ENCODE measurements around the gene LCE2D.
A peak's percentile ranks its signal among the peaks of the same experiment; 100 is the strongest.

Gene LCE2D

GRCh38 chr1:152640351-152640750 lies 22.8 kb upstream of the LCE2D start:
- DNase-seq (ENCODE audit: low spot score) = no peak
- no peak for TF ChIP-seq CTCF (IDR thresholded peaks at IDR 0.05; ENCODE audit: extremely low read depth, missing control alignments)

DNA sequence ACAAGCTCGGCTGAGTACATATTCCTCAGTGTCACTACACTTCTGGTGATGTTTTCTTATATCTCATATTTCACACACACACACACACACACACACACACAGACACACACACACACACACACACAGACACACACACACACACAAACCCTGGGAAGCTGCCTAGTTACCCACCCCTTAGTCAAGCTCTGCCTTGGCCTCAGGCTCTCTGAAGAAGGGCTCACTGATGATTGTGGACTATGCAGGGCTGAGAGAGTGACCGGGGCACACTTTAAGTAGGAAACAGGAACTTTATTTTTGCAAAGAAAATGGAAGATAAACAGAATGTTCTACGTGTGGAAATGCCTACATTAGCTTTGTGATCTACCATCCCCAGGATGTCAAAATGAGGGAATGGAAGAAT lies 19.2 kb upstream of the LCE2D start:
- no peak for TF ChIP-seq CTCF (IDR thresholded peaks at IDR 0.05; ENCODE audit: extremely low read depth, missing control alignments)
- no peak for DNase-seq (ENCODE audit: low spot score)

- no peak for DNase-seq (ENCODE audit: low spot score)
- no peak for TF ChIP-seq CTCF (IDR thresholded peaks at IDR 0.05; ENCODE audit: extremely low read depth, missing control alignments)
These were observed 18.0 kb upstream of the LCE2D start for GRCh38 chr1:152645146-152645545.

DNA sequence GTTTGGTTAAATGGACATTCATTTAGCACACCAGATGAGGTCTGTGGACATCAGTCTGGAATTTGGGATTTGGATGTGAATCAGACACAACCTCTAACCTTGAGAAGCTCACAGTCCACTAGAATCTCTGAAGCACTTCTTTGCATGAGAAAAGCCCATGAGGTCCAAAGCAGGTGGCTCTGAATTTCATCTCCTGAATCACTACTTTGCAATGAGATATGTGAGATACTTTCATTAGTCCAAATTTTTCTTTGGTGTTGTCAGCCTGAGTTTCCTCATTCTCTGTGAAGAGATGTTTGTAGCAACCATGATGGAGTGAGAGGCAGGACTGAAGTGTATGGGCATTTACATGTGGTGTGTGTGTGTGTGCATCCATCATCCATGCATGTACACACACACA lies 16.5 kb upstream of the LCE2D start:
- TF ChIP-seq CTCF (IDR thresholded peaks at IDR 0.05; ENCODE audit: extremely low read depth, missing control alignments) = no peak
- no peak for DNase-seq (ENCODE audit: low spot score)

DNA sequence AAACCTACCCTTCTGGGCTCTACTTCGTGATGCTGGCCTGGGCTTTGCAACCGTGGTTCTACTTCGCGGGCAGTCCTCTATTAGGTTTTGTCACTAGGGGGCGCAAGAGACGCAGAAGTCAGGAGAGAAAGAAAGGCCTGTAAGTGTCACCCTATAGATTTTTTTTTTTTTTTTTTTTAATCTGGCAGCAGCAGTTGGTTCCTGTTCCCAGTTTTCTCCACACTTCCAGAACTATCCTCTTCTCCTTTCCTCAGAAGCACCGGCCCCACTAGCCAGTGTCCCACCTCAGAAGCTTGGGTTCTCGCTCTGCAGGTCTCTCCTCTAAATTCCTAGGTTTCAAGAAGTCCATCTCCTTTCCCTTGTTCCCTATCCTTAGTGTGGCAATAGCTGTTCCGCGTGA lies 9.1 kb upstream of the LCE2D start:
- peak; percentile 70 for TF ChIP-seq CTCF (IDR thresholded peaks at IDR 0.05; ENCODE audit: extremely low read depth, missing control alignments)
- DNase-seq (ENCODE audit: low spot score) = peak; percentile 71

- DNase-seq (ENCODE audit: low spot score) = no peak
These were observed 6.7 kb upstream of the LCE2D start for GRCh38 chr1:152656459-152656858.

GRCh38 chr1:152657677-152658076 lies 5.5 kb upstream of the LCE2D start:
- TF ChIP-seq CTCF (IDR thresholded peaks at IDR 0.05; ENCODE audit: extremely low read depth, missing control alignments) = no peak
- DNase-seq (ENCODE audit: low spot score) = no peak

More at GRCh38 chr1:152656459-152656858, 6.7 kb upstream of the LCE2D start:
- no peak for TF ChIP-seq CTCF (IDR thresholded peaks at IDR 0.05; ENCODE audit: extremely low read depth, missing control alignments)

Measured in GM20000 (cell line).